Mesendoderm (in vitro differentiated cells): ENCODE results near the gene ABCC4. TPM values are rescaled to one million over a fixed set of nuclear protein-coding genes. Genes with fewer than 3 reads are reported as not detected.

Source experiments
- DNase-seq: peaks from one replicate; pipeline ENCODE4 v3.0.0; 2013
- H2AK5ac ChIP-seq: 2 replicates; pipeline ENCODE4 v1.6.1; 2013; ENCODE audit warnings: low read length, inconsistent platforms
- H2BK120ac ChIP-seq: 2 replicates; pipeline ENCODE4 v1.6.1; 2013; ENCODE audit warnings: low read depth, mild to moderate bottlenecking, low read length, moderate library complexity, mixed read lengths
- H2BK15ac ChIP-seq: replicated peaks from 2 replicates; pipeline ENCODE4 v1.6.1; 2013; ENCODE audit warnings: low read depth, mild to moderate bottlenecking, moderate library complexity
- H2BK5ac ChIP-seq: 2 replicates; pipeline ENCODE4 v1.6.1; 2013; ENCODE audit warnings: low read length, inconsistent platforms
- H3K18ac ChIP-seq: 2 replicates; pipeline ENCODE4 v1.6.1; 2013; ENCODE audit warnings: mild to moderate bottlenecking, low read length, mixed read lengths
- H3K23ac ChIP-seq: one replicate; pipeline ENCODE4 v1.6.1; 2013; ENCODE audit warnings: low read length
- H3K27ac ChIP-seq: 2 replicates; pipeline ENCODE4 v1.5.1; 2013; ENCODE audit warnings: low read depth, mild to moderate bottlenecking, inconsistent platforms, low read length, moderate library complexity
- H3K27me3 ChIP-seq: 2 replicates; pipeline ENCODE4 v1.6.1; 2013; ENCODE audit warnings: low read length, control low read depth, mild to moderate bottlenecking, inconsistent platforms; ENCODE audit not compliant: insufficient read depth, poor library complexity
- H3K36me3 ChIP-seq: 2 replicates; pipeline ENCODE4 v1.6.1; 2013; ENCODE audit warnings: low read length, inconsistent platforms; ENCODE audit not compliant: control insufficient read depth, insufficient read depth
- H3K4ac ChIP-seq: one replicate; pipeline ENCODE4 v1.6.1; 2013; ENCODE audit warnings: low read depth, mild to moderate bottlenecking, low read length, moderate library complexity
- H3K4me1 ChIP-seq: 2 replicates; pipeline ENCODE4 v1.6.1; 2013; ENCODE audit warnings: low read depth, low read length, inconsistent platforms; ENCODE audit not compliant: control insufficient read depth
- H3K4me2 ChIP-seq: 2 replicates; pipeline ENCODE4 v1.6.1; 2013; ENCODE audit warnings: low read length
- H3K4me3 ChIP-seq: 2 replicates; pipeline ENCODE4 v1.5.1; 2013; ENCODE audit warnings: mild to moderate bottlenecking, low read length
- H3K56ac ChIP-seq: one replicate; pipeline ENCODE4 v1.6.1; 2013; ENCODE audit warnings: low read length
- H3K79me1 ChIP-seq: 2 replicates; pipeline ENCODE4 v1.6.1; 2013; ENCODE audit warnings: low read length, inconsistent platforms
- H3K79me2 ChIP-seq: 2 replicates; pipeline ENCODE4 v1.6.1; 2013; ENCODE audit warnings: mild to moderate bottlenecking, low read length; ENCODE audit not compliant: control insufficient read depth, insufficient read depth
- H3K9ac ChIP-seq: 2 replicates; pipeline ENCODE4 v1.6.1; 2013; ENCODE audit warnings: low read length, inconsistent platforms
- H4K5ac ChIP-seq: one replicate; pipeline ENCODE4 v1.6.1; 2013; ENCODE audit warnings: low read length
- H4K8ac ChIP-seq: one replicate; pipeline ENCODE4 v1.6.1; 2013; ENCODE audit warnings: low read depth, mild to moderate bottlenecking, control low read depth, low read length, moderate library complexity
- WGBS: extraction: QIAGEN DNeasy Blood & Tissue Kit; methylation state at CpG from one replicate; pipeline ENCODE4 v1.1.7; 2013; ENCODE audit warnings: low lambda C conversion rate, missing lambda C conversion rate; ENCODE audit not compliant: insufficient coverage; ENCODE audit errors: extremely low coverage; 5-methylcytosine and 5-hydroxymethylcytosine counted together
- polyA plus RNA-seq, 2 experiments: library from polyadenylated mRNA; stranded (reverse); fragments of 200-250 nt; gene quantifications; one replicate each; pipeline ENCODE4 v1.2.3, GENCODE V29; 2013

Gene ABCC4, protein sequence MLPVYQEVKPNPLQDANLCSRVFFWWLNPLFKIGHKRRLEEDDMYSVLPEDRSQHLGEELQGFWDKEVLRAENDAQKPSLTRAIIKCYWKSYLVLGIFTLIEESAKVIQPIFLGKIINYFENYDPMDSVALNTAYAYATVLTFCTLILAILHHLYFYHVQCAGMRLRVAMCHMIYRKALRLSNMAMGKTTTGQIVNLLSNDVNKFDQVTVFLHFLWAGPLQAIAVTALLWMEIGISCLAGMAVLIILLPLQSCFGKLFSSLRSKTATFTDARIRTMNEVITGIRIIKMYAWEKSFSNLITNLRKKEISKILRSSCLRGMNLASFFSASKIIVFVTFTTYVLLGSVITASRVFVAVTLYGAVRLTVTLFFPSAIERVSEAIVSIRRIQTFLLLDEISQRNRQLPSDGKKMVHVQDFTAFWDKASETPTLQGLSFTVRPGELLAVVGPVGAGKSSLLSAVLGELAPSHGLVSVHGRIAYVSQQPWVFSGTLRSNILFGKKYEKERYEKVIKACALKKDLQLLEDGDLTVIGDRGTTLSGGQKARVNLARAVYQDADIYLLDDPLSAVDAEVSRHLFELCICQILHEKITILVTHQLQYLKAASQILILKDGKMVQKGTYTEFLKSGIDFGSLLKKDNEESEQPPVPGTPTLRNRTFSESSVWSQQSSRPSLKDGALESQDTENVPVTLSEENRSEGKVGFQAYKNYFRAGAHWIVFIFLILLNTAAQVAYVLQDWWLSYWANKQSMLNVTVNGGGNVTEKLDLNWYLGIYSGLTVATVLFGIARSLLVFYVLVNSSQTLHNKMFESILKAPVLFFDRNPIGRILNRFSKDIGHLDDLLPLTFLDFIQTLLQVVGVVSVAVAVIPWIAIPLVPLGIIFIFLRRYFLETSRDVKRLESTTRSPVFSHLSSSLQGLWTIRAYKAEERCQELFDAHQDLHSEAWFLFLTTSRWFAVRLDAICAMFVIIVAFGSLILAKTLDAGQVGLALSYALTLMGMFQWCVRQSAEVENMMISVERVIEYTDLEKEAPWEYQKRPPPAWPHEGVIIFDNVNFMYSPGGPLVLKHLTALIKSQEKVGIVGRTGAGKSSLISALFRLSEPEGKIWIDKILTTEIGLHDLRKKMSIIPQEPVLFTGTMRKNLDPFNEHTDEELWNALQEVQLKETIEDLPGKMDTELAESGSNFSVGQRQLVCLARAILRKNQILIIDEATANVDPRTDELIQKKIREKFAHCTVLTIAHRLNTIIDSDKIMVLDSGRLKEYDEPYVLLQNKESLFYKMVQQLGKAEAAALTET (N-terminal part only)
- polyA plus RNA-seq (2013, experiment 1 of 2), result 5.4 TPM
- polyA plus RNA-seq (2013, experiment 2 of 2), result 5.3 TPM

DNA sequence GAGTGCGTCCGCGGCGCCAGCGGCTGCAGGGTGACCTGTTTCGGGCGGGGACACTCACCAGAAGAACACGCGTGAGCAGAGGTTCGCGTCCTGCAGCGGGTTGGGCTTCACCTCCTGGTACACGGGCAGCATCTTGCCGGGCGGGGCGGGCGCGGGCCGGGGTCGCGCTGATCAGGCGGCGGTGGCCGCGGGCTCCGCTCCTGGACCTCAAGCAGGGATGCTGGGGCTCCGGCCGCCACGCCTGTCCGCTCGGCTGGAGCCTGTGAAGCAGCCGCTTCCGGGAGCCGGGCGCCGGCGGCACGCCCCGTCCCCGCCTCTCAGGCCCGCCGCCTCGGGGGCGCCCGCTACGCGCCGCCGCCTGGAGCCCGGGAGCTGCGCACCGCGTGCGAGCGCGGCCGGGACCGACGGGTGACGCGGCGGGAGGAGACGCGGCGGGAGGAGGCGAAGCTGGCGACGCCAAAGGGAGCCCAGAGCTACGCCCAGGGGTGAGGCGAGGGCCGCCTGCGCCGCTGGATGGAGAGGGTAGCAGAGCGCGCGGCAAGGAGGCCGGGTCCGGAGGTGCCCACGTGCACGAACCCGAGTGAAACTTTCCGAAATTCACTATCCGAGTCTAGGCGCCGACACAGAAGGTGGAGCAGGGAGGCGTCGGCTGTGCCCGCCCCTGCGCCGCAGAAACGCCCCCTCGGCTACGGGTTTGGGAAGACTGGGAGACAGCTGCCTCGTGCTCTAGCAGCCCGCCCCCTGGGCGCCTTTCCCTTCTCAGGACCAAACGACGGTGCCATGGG lies at the start of gene ABCC4:
Gene ABCC4, minus strand, starts transcription at position 269 of the 785 bp plus-strand sequence. Its CDS starts 137 bp downstream, at position 132.
- Histone ChIP-seq H3K4me2 (peak within 1 kb of the TSS; percentile 97), H3K79me1 (peaks cover under 1% of the 10 kb centered on the region), H3K56ac (peak within 1 kb of the TSS; percentile 92), H3K4me3 (peak within 1 kb of the TSS; percentile 64), H3K36me3 (no peaks in the 10 kb centered on the region), H3K4ac (peak within 1 kb of the TSS; percentile 61), H3K23ac (peak within 1 kb of the TSS; percentile 80), H2BK5ac (no peak within 1 kb of the TSS), H2AK5ac (no peak within 1 kb of the TSS), H2BK120ac (no peak within 1 kb of the TSS), H2BK15ac (no peak within 1 kb of the TSS), H4K8ac (no peak within 1 kb of the TSS), H3K18ac (peak within 1 kb of the TSS; percentile 69), H3K27ac (peak within 1 kb of the TSS; percentile 63), H3K27me3 (no peaks in the 10 kb centered on the region), H3K79me2 (no peaks in the 10 kb centered on the region), H3K4me1 (peaks cover 2% of the 10 kb centered on the region), H3K9ac (peak within 1 kb of the TSS; percentile 81), H4K5ac (no peak within 1 kb of the TSS)
- WGBS, result no CpG with 5 or more reads among the region's 98 CpGs
- peak; percentile 88 for DNase-seq

DNA sequence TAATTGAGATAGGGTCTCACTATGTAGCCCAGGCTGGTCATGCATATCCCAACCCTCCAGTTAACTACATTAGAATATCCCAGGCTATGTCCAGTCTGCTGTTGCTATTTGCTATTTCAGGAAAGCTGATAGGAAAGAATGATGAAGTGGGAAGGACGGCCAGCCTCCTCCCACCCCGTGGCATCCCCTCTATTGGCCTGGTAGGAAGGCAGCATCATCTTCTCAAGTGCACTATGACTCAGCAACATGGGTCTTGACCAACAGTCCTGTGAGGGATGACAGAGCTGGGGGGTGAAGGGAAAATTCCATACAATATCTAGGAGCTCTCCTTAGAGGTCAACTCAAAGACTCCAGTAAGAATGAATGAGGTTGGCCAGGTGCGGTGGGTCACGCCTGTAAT lies 48.0 kb upstream of the ABCC4 start:
- H3K18ac ChIP-seq, result no peak overlapping the region
- H4K5ac ChIP-seq, result no peak overlapping the region
- no peak overlapping the region for H3K4ac ChIP-seq
- no peak overlapping the region for H3K23ac ChIP-seq
- no peaks in the 10 kb centered on the region for H3K4me1 ChIP-seq
- H3K9ac ChIP-seq, result no peak overlapping the region
- WGBS, result no CpG with 5 or more reads among the region's 4 CpGs
- no peak overlapping the region for H2AK5ac ChIP-seq
- H3K36me3 ChIP-seq, result no peaks in the 10 kb centered on the region
- H3K56ac ChIP-seq, result no peak overlapping the region
- no peaks in the 10 kb centered on the region for H3K79me1 ChIP-seq
- H2BK120ac ChIP-seq, result no peak overlapping the region
- H4K8ac ChIP-seq, result no peak overlapping the region
- peak; percentile 20 for DNase-seq
- H3K79me2 ChIP-seq, result no peaks in the 10 kb centered on the region
- no peak overlapping the region for H3K27ac ChIP-seq
- H2BK15ac ChIP-seq, result no peak overlapping the region
- H3K4me2 ChIP-seq, result no peak overlapping the region
- no peak overlapping the region for H2BK5ac ChIP-seq
- no peak overlapping the region for H3K4me3 ChIP-seq
- H3K27me3 ChIP-seq, result no peaks in the 10 kb centered on the region

DNA sequence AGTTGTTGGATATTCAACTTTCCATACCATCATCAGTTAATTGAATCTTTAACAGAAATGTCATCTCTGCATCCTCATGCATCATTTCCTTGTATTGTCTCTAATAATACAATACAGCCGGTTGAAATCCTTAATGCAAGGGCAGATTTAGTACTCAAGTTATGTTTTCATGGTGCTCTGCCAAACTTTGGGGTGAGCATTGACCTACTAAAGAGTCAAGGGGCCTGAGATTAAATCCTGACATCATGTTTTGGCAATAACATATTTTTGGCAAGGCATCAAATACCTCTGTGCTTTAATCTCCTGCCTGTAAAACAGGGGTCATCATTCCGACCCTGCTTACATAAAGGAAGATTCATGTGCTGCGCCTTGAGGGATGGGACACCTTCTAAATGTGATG lies 42.7 kb upstream of the ABCC4 start:
- Histone ChIP-seq H3K56ac (no peak overlapping the region), H2BK15ac (no peak overlapping the region), H4K8ac (no peak overlapping the region), H4K5ac (no peak overlapping the region), H3K9ac (no peak overlapping the region), H3K27ac (no peak overlapping the region), H3K4ac (no peak overlapping the region), H3K4me1 (no peaks in the 10 kb centered on the region), H3K36me3 (no peaks in the 10 kb centered on the region), H3K4me2 (no peak overlapping the region), H3K79me1 (no peaks in the 10 kb centered on the region), H2BK5ac (no peak overlapping the region), H2AK5ac (no peak overlapping the region), H3K18ac (no peak overlapping the region), H3K4me3 (no peak overlapping the region), H3K79me2 (no peaks in the 10 kb centered on the region), H2BK120ac (no peak overlapping the region), H3K27me3 (no peaks in the 10 kb centered on the region), H3K23ac (no peak overlapping the region)
- WGBS, result no CpG with 5 or more reads among the region's 3 CpGs
- no peak for DNase-seq

DNA sequence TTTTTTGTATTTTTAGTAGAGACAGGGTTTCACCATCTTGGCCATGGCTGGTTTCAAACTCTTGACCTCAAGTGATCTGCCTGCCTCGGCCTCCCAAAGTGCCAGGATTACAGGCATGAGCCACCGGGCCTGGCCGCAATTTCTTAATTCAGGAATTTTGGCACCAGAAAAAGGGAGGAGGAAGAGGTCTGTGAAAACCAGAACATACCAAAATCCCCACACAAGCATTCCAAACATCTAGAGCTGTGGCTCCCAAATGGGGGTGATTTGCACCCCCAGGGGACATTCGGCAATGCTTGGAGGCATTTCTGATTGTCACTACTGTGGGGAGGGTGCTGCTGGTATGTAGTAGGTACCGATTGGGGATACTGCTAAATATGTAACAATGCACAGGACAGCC lies 40.2 kb upstream of the ABCC4 start:
- no peaks in the 10 kb centered on the region for H3K4me1 ChIP-seq
- no peak overlapping the region for H2BK15ac ChIP-seq
- H2BK120ac ChIP-seq, result no peak overlapping the region
- H3K18ac ChIP-seq, result no peak overlapping the region
- no peak overlapping the region for H3K4me3 ChIP-seq
- DNase-seq, result peak; percentile 23
- no peak overlapping the region for H3K23ac ChIP-seq
- no peak overlapping the region for H3K56ac ChIP-seq
- no CpG with 5 or more reads among the region's 5 CpGs for WGBS
- no peak overlapping the region for H4K8ac ChIP-seq
- H3K27ac ChIP-seq, result no peak overlapping the region
- H2BK5ac ChIP-seq, result no peak overlapping the region
- no peaks in the 10 kb centered on the region for H3K79me1 ChIP-seq
- H3K27me3 ChIP-seq, result no peaks in the 10 kb centered on the region
- H4K5ac ChIP-seq, result no peak overlapping the region
- H3K9ac ChIP-seq, result no peak overlapping the region
- H3K4me2 ChIP-seq, result no peak overlapping the region
- no peaks in the 10 kb centered on the region for H3K36me3 ChIP-seq
- no peak overlapping the region for H3K4ac ChIP-seq
- no peaks in the 10 kb centered on the region for H3K79me2 ChIP-seq
- H2AK5ac ChIP-seq, result no peak overlapping the region

DNA sequence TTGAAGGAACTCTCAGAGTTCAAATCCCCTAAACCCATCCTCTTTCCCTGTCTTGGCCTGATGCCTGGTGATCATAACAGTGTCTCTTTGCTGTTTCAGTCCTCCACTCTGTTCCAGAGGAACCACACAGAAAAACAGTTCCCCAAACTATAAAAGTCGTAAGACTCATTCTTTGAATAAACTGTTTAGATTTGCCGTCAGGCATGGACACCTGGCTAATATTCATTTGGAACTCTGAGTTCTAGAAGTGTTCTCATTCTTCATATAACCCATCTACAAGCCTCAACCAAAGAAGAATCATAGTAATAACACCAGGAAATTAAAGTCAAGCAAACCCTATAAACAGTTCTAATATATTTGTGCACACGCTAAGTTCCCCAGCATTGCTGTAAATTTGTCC lies 37.7 kb upstream of the ABCC4 start:
- no peak overlapping the region for H3K23ac ChIP-seq

More for the DNA sequence above, 37.7 kb upstream of the ABCC4 start:
- no peak overlapping the region for H4K8ac ChIP-seq
- no peak for DNase-seq
- no peak overlapping the region for H3K4me3 ChIP-seq
- H3K4me1 ChIP-seq, result no peaks in the 10 kb centered on the region
- H3K56ac ChIP-seq, result no peak overlapping the region
- H3K18ac ChIP-seq, result no peak overlapping the region
- no peaks in the 10 kb centered on the region for H3K79me1 ChIP-seq
- no peaks in the 10 kb centered on the region for H3K79me2 ChIP-seq
- H3K27ac ChIP-seq, result no peak overlapping the region
- no peak overlapping the region for H2BK120ac ChIP-seq
- no peak overlapping the region for H3K9ac ChIP-seq
- H3K4me2 ChIP-seq, result no peak overlapping the region
- no peak overlapping the region for H2AK5ac ChIP-seq
- no peak overlapping the region for H2BK15ac ChIP-seq
- whole genome bisulfite sequencing, result no CpG with 5 or more reads among the region's 3 CpGs
- no peak overlapping the region for H4K5ac ChIP-seq
- no peak overlapping the region for H3K4ac ChIP-seq
- H3K27me3 ChIP-seq, result no peaks in the 10 kb centered on the region
- no peaks in the 10 kb centered on the region for H3K36me3 ChIP-seq
- no peak overlapping the region for H2BK5ac ChIP-seq
